Effector CD8-positive, alpha-beta T cell (primary cell): ENCODE results near the gene NTN1.

ENCODE experiments used
- DNase-seq: peaks from one replicate; lab custom pipeline; 2025; lab: John Stamatoyannopoulos, UW

Gene NTN1

DNA sequence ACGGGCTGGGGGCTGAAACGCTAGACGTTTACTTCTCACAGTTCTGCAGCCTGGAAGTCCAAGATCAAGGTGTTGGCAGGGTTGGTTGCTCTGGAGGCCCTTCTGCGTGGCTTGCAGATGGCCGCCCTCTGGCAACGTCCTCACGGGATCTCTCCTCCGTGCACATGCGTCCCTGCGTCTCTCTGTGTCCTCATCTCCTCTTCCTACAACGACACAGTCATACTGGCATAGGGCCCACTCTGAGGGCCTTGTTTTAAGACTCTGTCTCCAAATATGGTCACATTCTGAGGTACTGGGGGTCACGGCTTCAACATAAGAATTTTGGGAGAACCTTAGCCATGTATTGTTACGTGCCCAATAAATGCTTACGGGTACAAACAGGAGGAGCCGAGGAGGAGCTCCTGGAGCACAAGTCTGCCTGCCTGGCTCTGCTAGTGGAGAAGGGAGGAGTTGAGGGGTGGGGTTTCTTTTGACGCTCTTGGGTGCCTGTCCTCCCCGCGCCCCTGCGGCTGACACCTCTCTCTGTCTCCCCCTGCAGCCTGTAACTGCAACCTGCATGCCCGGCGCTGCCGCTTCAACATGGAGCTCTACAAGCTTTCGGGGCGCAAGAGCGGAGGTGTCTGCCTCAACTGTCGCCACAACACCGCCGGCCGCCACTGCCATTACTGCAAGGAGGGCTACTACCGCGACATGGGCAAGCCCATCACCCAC, 141.1 kb downstream of the NTN1 start:
- no peak for DNase-seq

GRCh38 chr17:9166788-9167187, 145.5 kb downstream of the NTN1 start:
- no peak for DNase-seq

- DNase-seq, result no peak
Measured at GRCh38 chr17:9167379-9167778, 146.1 kb downstream of the NTN1 start.

GRCh38 chr17:9169116-9169515, 147.8 kb downstream of the NTN1 start:
- DNase-seq, result no peak

DNA sequence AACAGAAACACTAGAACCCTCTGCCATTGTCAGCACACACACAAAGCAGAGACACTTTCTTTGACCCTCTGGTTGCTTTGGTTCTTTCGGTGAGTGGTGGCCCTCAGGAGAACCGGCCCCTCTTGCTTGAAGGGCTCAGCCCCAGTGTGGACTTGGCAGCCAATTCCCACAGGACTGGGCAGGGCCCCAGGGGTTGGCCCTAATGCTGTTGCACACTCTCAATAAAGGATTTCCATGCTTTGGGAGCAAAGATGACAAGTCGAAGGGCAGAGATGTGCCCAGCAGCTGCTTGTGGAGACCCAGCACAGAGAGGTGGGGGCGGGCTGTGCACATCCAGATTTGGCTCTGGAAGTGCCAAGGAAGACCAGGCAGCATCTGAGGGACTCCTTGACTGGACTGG, 149.0 kb downstream of the NTN1 start:
- no peak for DNase-seq

DNA sequence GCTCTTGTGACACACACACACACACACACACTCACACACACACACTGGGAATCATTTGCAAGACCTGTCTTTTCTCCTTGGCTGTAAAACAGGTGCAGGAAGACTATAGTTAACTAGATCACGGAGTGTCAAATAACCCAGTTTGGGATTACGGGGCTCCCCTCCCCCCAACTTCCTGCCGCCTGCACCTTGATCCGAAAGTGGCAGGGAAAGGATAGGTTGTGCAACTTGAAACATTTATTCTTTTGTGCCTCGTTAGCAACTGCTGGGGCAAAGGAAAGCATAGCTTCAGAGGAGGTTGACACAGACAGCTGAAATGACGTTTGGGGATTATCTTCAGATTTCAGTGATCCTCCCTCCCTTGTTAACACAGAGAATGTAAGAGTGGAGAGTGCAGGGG, 149.5 kb downstream of the NTN1 start:
- no peak for DNase-seq

- DNase-seq, result no peak
Measured at GRCh38 chr17:9173386-9173983, 152.2 kb downstream of the NTN1 start.

DNA sequence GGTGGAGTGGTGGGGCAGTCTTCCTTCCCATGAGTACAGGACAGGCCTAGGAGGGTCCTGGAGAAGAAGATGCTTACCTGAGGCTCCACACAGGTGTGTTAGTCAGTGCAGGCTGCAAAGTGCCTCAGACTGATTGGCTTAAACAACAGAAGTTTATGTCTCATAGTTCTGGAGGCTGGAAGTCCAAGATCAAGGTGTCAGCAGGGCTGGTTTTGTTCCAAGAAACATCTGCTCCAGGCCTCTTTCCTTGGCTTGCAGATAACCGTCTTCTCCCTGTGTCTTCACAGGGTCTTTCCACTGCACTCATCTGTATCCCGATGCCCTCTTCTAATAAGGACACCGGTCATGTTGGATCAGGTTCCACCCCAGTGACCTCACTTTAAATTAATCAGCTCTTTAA, 153.0 kb downstream of the NTN1 start:
- no peak for DNase-seq

DNA sequence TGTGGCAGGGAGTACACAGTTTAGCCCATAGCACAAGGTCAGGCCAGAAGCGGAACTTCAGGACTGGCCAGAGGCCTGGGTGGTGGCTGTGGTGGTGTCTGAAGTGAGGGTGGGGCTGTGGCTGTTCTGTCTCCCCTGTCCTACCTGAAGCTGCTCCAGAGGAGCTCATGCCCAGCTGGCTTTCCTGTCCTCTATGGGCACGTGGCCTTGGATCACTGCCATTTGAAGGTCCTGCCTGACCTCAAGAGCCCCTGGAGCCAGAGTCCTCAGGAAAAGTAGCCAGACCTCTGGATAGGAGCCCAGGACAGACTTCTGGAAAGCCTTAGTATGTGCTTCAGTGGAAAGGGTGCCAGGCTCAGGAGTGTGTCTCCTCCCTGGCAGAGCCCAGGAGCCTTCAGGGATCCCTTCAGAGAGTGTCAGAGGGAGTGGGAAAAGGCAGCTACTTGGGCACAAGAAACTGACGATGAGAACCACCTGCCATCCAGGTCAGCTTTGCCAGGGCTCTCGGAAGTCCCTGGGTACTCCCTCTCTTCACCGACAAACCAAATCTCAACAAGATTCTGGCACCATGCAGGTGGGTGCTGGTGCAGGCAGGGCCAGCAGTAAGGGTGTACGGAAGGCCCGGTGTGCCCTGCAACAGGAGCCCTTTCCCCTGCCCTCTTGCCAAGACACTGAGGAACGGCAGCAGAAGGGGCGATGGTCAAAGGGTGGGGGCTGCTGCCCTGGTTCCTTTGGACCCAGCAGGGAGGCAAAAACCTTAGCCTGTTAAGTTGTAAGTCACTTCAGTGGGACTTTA, 153.7 kb downstream of the NTN1 start:
- no peak for DNase-seq

GRCh38 chr17:9175700-9176467, 154.6 kb downstream of the NTN1 start:
- no peak for DNase-seq

GRCh38 chr17:9177212-9177611, 155.9 kb downstream of the NTN1 start:
- no peak for DNase-seq

- no peak for DNase-seq
Measured at GRCh38 chr17:9178319-9178718, 157.0 kb downstream of the NTN1 start.

DNA sequence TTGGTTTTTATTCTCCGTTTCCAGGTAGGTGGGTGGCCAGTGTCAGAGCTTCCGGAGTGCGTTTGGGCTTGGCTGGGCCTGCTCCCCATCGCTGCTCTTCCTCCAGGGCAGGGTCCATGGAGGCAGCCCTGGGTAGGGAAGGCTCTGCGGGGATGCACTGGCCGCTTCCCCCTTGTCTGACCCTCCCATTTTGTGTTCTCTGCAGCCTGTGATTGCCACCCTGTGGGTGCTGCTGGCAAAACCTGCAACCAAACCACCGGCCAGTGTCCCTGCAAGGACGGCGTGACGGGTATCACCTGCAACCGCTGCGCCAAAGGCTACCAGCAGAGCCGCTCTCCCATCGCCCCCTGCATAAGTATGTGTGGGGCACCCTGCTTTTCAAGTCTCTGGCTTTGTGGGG, 158.3 kb downstream of the NTN1 start:
- DNase-seq, result no peak

GRCh38 chr17:9181640-9182039, 160.3 kb downstream of the NTN1 start:
- no peak for DNase-seq

- DNase-seq, result no peak
Measured at GRCh38 chr17:9183306-9183705, 162.0 kb downstream of the NTN1 start.

GRCh38 chr17:9185142-9185541, 163.8 kb downstream of the NTN1 start:
- DNase-seq, result no peak

DNA sequence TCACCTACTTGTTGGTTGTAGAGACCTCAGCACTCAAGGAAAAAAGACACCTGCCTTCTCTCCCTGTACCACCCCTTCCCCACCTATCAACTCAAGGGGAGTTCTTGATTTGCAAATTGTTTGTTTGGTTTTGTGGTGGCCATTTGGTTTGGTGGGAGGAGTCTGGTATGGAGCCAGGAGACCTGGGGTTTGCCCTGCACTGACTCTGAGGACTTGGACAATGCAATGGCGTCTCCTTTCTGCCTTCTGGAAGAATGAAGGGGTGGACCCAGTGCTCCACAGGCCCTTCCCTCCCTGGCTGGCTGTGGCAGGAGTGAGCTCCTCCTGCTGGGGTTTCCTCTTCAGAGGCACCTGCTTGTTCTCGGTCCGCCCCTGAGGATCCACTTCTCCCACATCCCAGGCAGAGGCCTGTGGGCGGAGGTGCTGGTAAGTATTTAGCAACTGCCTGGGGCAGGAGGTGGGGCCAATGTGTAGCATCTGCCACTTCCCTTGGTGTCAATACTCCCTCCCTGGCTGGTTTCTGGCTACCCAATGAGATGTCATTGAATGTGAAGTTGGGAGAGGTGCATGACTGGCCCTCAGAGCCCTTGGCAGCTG, 164.5 kb downstream of the NTN1 start:
- DNase-seq, result no peak

- DNase-seq, result no peak
Measured at GRCh38 chr17:9187828-9188227, 166.5 kb downstream of the NTN1 start.

GRCh38 chr17:9188367-9188766, 167.1 kb downstream of the NTN1 start:
- DNase-seq, result no peak

DNA sequence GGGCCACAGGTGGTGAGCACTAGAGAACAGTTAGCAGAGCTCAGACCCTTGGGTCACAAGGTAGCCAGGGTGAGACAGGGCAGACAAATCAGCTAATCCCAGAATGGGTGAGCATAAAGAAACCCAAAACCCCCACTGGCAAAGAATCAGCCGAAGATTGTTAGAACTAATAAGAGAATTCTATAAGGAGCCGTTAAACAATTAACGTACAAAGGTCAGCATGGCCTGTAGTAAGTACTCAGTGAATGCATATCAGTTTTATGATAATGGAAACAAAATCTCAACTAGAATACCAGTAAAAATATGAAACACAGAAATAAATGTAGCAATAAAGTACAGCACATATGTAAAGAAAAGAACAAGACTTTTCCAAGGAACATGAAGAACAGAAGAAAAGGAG, 168.6 kb downstream of the NTN1 start:
- DNase-seq, result no peak

GRCh38 chr17:9192010-9192409, 170.7 kb downstream of the NTN1 start:
- DNase-seq, result no peak

GRCh38 chr17:9195411-9195810, 174.1 kb downstream of the NTN1 start:
- DNase-seq, result no peak
